Cardiac fibroblast (primary cell): ENCODE measurements around the gene UBN1.

Experiments used
- DNase-seq, 2 donors: peaks; one replicate each; pipeline versions ENCODE4 v3.0.0 to v3.0.0-alpha.2; 2010; ENCODE audit warnings: low read depth in 2 of 2
- H3K4me3 ChIP-seq, 2 donors: replicated peaks in 1 of 2; 1 replicate in 1 of 2; 2 replicates in 1 of 2; pipeline ENCODE4 v1.5.1; 2011; ENCODE audit warnings: low read depth in 2 of 2, low read length in 2 of 2, mild to moderate bottlenecking in 2 of 2, moderate library complexity in 1 of 2
- TF ChIP-seq, protein P1 (sequence below): IDR thresholded peaks from one replicate; pipeline ENCODE4 v1.5.1; 2011; ENCODE audit warnings: low read depth, mild to moderate bottlenecking, low read length, inconsistent platforms

UBN1 gene

GRCh38 chr16:4890686-4891085 is 43.4 kb downstream of the UBN1 start:
- H3K4me3 ChIP-seq: no peak overlapping the region
- TF ChIP-seq, protein P1, sequence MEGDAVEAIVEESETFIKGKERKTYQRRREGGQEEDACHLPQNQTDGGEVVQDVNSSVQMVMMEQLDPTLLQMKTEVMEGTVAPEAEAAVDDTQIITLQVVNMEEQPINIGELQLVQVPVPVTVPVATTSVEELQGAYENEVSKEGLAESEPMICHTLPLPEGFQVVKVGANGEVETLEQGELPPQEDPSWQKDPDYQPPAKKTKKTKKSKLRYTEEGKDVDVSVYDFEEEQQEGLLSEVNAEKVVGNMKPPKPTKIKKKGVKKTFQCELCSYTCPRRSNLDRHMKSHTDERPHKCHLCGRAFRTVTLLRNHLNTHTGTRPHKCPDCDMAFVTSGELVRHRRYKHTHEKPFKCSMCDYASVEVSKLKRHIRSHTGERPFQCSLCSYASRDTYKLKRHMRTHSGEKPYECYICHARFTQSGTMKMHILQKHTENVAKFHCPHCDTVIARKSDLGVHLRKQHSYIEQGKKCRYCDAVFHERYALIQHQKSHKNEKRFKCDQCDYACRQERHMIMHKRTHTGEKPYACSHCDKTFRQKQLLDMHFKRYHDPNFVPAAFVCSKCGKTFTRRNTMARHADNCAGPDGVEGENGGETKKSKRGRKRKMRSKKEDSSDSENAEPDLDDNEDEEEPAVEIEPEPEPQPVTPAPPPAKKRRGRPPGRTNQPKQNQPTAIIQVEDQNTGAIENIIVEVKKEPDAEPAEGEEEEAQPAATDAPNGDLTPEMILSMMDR: no peak
- no peak for DNase-seq

GRCh38 chr16:4891097-4891885 is 44.0 kb downstream of the UBN1 start:
- no peak for DNase-seq
- H3K4me3 ChIP-seq: no peak overlapping the region
- TF ChIP-seq, protein P1: no peak

DNA sequence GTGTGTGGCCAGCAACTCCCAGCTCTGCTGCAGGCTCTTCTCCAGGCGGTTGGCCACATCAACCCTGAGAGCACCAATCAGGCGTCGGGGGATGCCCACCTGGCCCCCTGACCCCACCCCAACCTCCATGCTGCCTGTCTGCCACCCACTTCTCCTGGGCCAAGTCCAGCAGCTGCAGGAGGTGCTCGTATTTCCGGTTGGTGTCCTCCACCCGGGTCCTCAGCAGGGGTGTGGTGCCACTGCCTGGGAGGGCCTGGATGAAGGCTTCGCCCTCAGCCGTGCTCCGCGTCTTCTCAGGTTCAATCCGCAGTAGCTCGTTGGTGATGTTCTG is 44.6 kb downstream of the UBN1 start:
- TF ChIP-seq, protein P1: no peak
- no peak overlapping the region for H3K4me3 ChIP-seq

GRCh38 chr16:4892361-4893102 is 45.3 kb downstream of the UBN1 start:
- H3K4me3 ChIP-seq: no peak overlapping the region
- TF ChIP-seq, protein P1: no peak
- peak; percentile 27 to 79 for DNase-seq

More for the DNA sequence above, 44.6 kb downstream of the UBN1 start:
- DNase-seq: no peak

- no peak for DNase-seq
- TF ChIP-seq, protein P1: no peak
- H3K4me3 ChIP-seq: no peak overlapping the region
These were observed 46.0 kb downstream of the UBN1 start for GRCh38 chr16:4893103-4893862.

DNA sequence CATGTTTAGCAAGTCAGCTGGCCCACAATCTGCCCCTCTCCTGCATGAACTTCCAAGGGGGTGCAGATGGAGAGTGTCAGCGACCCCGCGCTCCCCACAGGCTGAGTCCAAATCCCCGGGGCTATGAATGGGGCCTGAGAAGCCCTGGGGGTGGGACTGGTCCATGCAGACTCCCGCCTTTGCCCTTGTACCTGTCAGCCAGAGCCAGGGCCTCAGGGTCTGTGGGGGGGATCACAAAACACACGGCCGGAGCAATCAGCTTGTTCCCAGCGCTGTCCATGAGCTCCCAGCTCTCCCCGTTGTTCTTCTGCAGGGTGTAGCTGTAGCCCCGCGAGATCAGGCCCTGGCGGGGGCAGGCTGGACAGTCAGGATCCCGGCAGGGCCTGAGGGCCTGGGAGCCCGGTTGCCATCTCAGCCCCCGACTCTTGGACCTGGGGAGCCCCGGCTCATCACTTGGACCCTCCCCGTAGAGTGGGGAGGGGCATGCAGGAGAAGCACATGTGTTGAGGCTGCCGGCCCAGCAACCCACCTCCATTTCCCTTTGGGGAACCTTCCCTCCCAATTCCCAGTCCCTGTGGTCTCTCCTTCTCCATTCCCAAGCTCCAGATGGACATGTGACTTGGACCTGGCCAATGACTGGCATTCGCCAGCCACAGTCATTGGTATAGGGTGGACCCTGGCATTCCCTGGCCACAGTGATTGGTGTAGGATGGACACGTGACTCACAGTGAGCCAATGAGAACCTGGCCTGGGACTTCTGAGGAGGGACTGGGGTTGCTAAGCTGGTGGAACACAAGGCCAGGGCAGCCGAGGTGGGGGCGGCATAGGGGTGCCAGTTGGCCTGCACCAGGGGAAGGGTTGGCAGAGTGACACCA is 47.2 kb downstream of the UBN1 start:
- no peak for DNase-seq
- TF ChIP-seq, protein P1: no peak
- no peak overlapping the region for H3K4me3 ChIP-seq
